Astrocyte (in vitro differentiated cells and primary cell): ENCODE results near the gene CLTC.

Source experiments
- CTCF ChIP-seq: IDR thresholded peaks from 2 replicates; pipeline ENCODE4 v1.5.1; 2011; ENCODE audit warnings: low read depth, mild to moderate bottlenecking, inconsistent platforms, low read length, moderate library complexity; ENCODE audit not compliant: insufficient read depth
- EZH2 ChIP-seq: IDR thresholded peaks from 2 replicates; pipeline ENCODE4 v1.6.1; 2012; ENCODE audit warnings: mild to moderate bottlenecking, low read length, inconsistent platforms; ENCODE audit not compliant: insufficient read depth

DNA sequence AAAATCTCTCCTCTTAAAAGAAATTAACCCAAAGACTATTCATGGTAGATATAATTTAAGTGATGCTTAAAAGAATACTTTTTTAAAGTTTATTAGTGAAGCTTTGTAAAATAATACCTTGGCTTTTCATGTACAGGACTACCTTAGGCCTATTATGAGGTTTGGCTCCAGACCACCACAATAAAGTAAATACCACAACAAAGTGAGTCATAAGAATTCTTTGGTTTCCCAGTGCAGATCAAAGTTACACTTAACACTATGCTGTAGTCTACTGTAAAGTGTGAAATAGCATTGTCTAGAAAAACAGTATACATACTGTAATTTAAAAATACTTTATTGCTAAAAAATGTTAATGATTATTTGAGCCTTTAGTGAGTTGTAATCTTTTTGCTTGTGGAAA, 31.7 kb downstream of the CLTC start:
- TF ChIP-seq CTCF (no peak), EZH2 (no peak)
